HG03039 (cell line): ENCODE data around the gene MGST1.

Source experiments
- ATAC-seq: cut with Tn5 transposase; IDR thresholded peaks from one replicate; pipeline ENCODE4 v1.9.1; 2021; ENCODE audit warnings: mild to moderate bottlenecking, moderate library complexity; ENCODE audit not compliant: unreplicated experiment

The MGST1 gene, protein sequence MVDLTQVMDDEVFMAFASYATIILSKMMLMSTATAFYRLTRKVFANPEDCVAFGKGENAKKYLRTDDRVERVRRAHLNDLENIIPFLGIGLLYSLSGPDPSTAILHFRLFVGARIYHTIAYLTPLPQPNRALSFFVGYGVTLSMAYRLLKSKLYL

DNA sequence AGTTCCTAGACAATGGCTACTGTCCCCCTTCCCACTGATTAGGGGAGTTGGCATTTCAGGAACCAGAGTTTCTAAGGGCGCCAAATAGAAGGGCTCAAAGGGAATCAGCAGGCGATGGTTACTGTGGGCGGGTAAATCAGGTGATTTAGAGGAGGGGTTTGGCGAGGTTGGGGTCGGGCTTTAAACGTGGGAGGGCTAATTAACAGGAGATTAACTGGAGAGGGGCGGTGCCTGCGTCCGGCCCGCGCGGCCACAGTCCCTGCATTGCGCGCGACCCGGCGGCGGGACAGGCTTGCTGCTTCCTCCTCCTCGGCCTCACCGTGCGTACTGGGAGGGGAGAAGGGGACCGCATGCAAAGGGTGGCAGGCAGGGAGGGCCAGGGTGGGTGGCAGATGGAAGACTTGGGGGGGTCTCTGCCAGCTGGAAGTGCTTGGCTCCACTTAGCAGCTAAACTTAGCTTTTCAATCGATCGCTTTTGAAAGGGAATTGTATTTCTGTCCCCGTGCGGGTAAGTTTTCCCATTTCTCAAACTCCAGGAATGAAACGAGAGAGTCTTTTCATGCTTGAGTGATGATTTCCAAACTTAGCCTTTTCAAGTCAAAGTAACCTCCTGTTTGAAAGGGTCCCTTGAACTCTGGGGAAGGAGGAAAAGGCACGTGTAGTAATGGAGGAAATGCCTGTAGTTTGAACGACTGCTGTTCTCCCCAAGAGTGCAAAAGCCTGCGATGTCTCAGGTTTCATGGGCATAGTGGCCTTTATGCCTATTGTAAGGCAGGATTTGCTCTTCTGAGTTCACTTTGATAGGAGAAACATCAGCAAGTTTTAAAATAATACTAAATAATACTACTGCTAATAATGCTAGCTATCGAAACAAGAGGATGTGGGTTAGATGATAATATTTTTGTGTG lies at the start of gene MGST1:
Gene MGST1 (plus strand): TSS at position 255 of the 908 bp plus-strand sequence. CDS start 6,608 bp downstream, outside the sequence.
- ATAC-seq = peak; percentile 66

DNA sequence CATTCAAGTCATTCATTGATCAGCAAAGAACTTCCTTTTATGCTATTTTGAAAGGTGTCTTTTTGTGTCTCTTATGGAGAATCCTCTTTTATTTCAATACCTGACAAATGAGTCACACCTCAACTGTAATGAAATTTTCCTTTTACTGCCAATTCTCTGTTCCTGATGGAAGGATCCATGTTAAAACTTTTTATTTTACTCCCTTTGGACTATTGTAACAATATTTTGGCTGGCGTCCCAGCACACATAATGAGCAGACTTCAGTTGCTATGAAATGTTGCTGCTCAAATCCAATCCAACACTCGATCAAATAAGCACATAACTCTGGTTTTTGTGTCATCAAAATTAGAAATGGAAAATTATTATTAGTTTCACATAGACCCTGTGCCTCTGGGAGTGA lies 48.0 kb upstream of the MGST1 start:
- no peak for ATAC-seq

DNA sequence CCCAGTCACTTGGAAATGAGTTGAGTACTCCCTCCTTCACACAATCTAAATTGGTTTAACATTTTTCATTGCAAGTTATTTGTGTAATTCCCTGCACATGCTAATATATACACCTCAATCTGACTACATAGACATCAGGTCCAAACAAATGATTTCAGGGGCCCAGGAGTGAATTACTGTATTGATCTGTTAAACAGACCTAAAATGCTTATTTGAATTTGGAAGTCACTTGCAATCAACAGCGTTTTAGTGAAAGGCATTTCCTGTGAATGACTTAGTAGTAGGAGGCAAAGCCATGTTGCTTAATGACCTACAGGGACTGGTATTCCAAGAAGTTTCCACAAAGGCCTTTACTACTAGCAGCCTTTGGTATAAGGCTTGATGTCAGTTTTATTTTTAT lies 47.3 kb upstream of the MGST1 start:
- ATAC-seq = no peak

GRCh38 chr12:16300736-16301135 lies 46.7 kb upstream of the MGST1 start:
- no peak for ATAC-seq

GRCh38 chr12:16303939-16304338 lies 43.5 kb upstream of the MGST1 start:
- ATAC-seq = no peak

DNA sequence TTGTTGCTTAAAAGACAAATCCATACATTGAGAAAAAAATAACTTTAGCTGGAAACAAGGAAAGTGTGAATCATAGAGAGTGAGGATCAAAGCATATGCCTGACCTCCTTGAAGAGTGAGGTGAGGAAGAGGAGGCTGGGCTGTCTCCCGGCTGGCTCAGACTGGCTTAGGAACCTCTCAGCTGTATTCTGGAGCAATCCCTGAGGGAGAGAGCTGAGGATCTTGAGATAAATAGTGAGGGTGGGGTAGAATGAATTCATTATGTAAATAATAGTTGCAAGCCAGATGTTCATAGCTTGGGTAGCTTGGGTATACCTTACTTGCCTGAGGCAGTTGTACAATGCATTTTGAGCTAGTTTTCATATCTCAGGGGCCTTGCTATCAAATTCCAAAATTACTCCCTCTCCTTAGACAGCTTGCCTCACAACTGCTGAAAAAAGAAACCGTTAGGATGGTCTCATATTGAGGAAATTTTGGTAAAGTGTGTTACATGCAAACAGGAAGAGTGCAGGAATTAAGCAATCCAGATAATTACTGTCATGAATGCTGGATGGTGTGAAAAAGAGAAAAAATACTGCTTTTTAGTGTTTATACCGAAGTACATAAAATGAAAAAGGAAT lies 39.5 kb upstream of the MGST1 start:
- ATAC-seq = no peak

DNA sequence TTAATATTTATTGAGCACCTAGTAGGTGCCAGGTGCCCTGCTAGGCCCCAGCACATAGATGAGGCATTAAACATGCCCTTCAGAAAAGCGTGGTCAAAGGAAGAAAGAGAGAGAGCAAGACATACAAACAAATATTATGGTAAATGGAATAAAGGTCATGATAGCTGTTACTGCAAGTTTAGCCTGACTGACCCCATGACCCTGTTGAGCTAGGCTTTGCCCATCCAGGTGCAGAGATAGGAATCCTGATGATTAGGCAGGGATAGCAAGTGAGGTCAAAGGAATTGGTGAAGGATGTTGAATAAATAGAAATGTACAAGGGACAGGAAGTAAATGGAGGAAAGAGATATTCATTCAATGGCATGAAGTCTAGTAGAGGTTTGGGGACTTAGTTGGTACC lies 36.5 kb upstream of the MGST1 start:
- ATAC-seq = no peak

GRCh38 chr12:16323010-16323409 lies 24.4 kb upstream of the MGST1 start:
- no peak for ATAC-seq

- ATAC-seq = no peak
Observed at GRCh38 chr12:16323638-16324037, 23.8 kb upstream of the MGST1 start.

GRCh38 chr12:16324272-16324671 lies 23.2 kb upstream of the MGST1 start:
- no peak for ATAC-seq

- ATAC-seq = no peak
Observed at GRCh38 chr12:16324772-16325171, 22.7 kb upstream of the MGST1 start.

- ATAC-seq = no peak
Observed at GRCh38 chr12:16325426-16325825, 22.0 kb upstream of the MGST1 start.

- ATAC-seq = no peak
Observed at GRCh38 chr12:16327963-16328362, 19.5 kb upstream of the MGST1 start.

DNA sequence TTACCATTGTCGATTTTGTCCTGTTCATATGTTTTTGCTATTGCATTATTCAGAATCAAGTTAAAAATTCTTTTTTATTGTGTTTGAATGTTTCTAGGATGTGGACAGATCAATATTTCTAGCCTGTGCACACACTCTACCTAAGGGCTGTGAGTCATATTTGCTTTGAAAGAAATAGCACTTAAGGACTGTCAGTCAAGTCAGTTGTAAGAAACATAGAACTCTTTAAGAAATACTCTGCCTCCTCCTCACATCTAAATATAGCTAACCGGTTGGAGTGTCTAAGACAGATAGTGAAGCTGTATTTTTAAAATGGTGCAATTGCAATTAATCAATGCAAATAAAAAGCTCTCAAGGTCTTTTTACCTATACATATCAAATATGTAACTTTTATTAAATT lies 17.9 kb upstream of the MGST1 start:
- no peak for ATAC-seq

GRCh38 chr12:16330560-16330959 lies 16.9 kb upstream of the MGST1 start:
- no peak for ATAC-seq

- ATAC-seq = no peak
Observed at GRCh38 chr12:16331998-16332397, 15.4 kb upstream of the MGST1 start.

DNA sequence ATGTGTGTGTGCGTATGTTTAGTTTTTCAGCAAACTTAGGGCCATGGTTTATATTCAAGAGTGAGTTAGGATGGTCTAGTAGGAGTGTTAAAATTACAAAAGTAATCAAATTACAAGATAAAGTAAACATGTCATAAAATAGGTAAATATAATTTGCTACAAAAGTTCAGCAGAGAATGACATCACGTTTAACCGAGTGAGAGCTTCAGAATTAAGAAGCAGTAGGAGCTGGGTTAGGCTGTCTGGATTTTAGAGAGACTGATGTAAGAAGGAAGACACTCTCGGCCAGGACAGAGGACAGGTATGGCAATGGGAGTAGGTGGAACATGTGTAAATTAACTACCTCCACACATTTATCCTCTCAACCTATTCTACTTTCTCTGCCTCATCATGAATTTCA lies 11.6 kb upstream of the MGST1 start:
- ATAC-seq = no peak

- no peak for ATAC-seq
Observed at GRCh38 chr12:16344269-16344668, 3.2 kb upstream of the MGST1 start.

DNA sequence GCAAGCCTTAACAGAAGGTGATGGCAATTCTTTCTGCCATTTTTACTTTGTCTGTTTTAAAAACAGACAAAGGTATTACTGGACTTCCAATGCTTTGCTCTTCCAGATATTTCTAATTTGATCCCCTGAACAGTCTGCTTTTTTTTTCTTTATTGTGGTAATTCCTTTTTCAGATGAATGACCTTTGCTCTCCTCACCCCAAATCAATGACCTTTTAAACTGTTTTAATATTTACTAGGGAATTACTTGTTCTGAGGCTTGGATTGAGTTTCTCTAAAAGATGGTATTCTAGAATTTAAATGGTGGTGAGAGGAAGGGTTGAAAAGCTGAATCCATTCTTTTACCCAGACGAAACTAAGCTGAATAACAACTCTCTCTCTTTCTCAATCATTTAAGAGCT lies 2.3 kb upstream of the MGST1 start:
- ATAC-seq = no peak

- no peak for ATAC-seq
Observed at GRCh38 chr12:16346958-16347357, 487 bp upstream of the MGST1 start.

DNA sequence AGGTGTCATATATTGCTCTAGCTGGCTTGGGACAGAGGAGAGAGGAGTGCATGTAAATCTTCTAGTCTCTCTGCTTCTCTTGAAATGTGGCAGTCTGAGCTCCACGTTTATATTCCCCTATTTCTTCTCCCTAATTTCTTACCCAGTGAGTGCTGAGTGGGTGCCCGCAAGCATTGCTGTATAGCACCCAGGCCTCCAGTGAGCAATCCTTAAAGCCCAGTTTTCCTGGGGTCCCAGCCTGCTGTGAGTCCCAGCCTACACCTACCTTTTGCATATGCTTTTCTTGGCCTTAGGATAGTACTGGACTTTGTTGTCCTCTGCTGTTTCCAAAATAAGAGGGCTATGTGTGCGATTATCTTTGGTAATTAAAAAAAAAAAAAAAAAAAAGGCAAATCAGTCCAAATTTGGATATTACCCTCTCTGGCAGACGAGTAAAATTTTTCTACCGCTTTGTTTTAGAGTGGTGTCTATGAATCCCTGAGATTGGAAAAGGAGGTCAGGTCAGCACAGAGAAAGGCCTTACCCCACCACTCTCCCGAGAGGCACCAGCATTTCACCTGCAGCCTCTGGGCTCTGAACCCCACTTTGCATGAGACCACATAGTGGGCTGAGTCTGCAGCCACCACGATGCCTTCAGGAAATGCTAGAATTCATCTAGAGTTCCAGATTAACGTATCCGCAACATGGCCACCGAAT lies 1.1 kb downstream of the MGST1 start:
- peak; percentile 43 for ATAC-seq

GRCh38 chr12:16349131-16349460 lies 1.7 kb downstream of the MGST1 start:
- ATAC-seq = peak; percentile 45
